K562 (cell line): ENCODE measurements around the gene PHYHD1. TPM values are rescaled to one million over a fixed set of nuclear protein-coding genes. Genes with fewer than 3 reads are reported as not detected.

Experiments
- ATF6 ChIP-seq: sonication (generic); formaldehyde crosslinking; IDR thresholded peaks from 2 replicates; pipeline ENCODE4 v1.4.0; 2020; ENCODE audit warnings: mild to moderate bottlenecking, missing genetic modification reagents
- CEBPG ChIP-seq, 3 experiments: fragments of 200-800 bp in 1 of 3; sonication (Bioruptor generic) in 1 of 3; sonication (generic) in 1 of 3; formaldehyde crosslinking in 1 of 3; IDR thresholded peaks in 2 of 3; conservative IDR thresholded peaks in 1 of 3; 2 replicates each; pipeline versions ENCODE4 v1.6.1 to v1.8.0; 2016 to 2022; ENCODE audit warnings: missing compliant biosample characterization in 2 of 3, missing genetic modification characterization in 2 of 3, mild to moderate bottlenecking in 1 of 3, missing genetic modification reagents in 1 of 3
- ESRRA ChIP-seq: fragments of 450-650 bp; IDR thresholded peaks from 2 replicates; pipeline ENCODE4 v1.6.1; 2014; ENCODE audit warnings: low read depth, mild to moderate bottlenecking, moderate library complexity, borderline replicate concordance
- GTF2E2 ChIP-seq: fragments of 200-800 bp; sonication (Bioruptor generic); IDR thresholded peaks from 2 replicates; pipeline ENCODE4 v1.6.1; 2016; ENCODE audit warnings: missing genetic modification characterization, missing compliant biosample characterization
- L3MBTL2 ChIP-seq: fragments of 450-650 bp; IDR thresholded peaks from 2 replicates; pipeline ENCODE4 v1.6.1; 2016; ENCODE audit warnings: mild to moderate bottlenecking, moderate library complexity
- MBD1 ChIP-seq: fragments of 250-450 bp; sonication (Bioruptor Pico); IDR thresholded peaks from 2 replicates; pipeline ENCODE4 v1.8.0; 2022; ENCODE audit warnings: inconsistent platforms
- PHB2 ChIP-seq: fragments of 450-650 bp; IDR thresholded peaks from 2 replicates; pipeline ENCODE4 v1.6.1; 2017; ENCODE audit warnings: low read depth
- RREB1 ChIP-seq: fragments of 250-450 bp; sonication (Bioruptor Pico); IDR thresholded peaks from 2 replicates; pipeline ENCODE4 v1.4.0; 2020
- TBL1XR1 ChIP-seq, 2 experiments: IDR thresholded peaks; 2 replicates each; pipeline ENCODE4 v1.6.1; 2012; ENCODE audit warnings: improper control_type of control experiment in 2 of 2, low read length in 2 of 2, mild to moderate bottlenecking in 1 of 2
- ZNF511 ChIP-seq: sonication (generic); formaldehyde crosslinking; IDR thresholded peaks from 2 replicates; pipeline ENCODE4 v1.8.0; 2022; ENCODE audit warnings: mild to moderate bottlenecking, missing genetic modification reagents
- ZNF551 ChIP-seq: fragments of 250-450 bp; sonication (Bioruptor Pico); IDR thresholded peaks from 2 replicates; pipeline ENCODE4 v1.5.0; 2021; ENCODE audit warnings: mild to moderate bottlenecking, moderate library complexity
- polyA plus RNA-seq, 8 experiments: library from polyadenylated mRNA; depleted of rRNA in 4 of 8; stranded (reverse) in 5 of 8; unstranded in 3 of 8; fragments of >200 nt; fragmentation: Nextera tagmentation in 2 of 8; fragmentation: Illumina TruSeq in 1 of 8; extraction: Ambion mirVana in 2 of 8; extraction: Trizol in 1 of 8; gene quantifications; 2 replicates each; pipeline versions ENCODE4 v1.2.1 to v1.2.3, GENCODE V29; 2011 to 2014; ENCODE audit warnings: inconsistent platforms in 1 of 8, missing spikeins in 1 of 8
- total RNA-seq, 7 experiments: library from RNA; depleted of rRNA in 6 of 7; stranded (reverse); fragments of >200 nt in 6 of 7; fragmentation: Illumina TruSeq in 2 of 7; extraction: Trizol in 2 of 7; gene quantifications; 2 replicates each; pipeline versions ENCODE4 v1.2.1 to v1.2.3, GENCODE V29; 2011 to 2021; ENCODE audit warnings: low replicate concordance in 1 of 7
- TF ChIP-seq, protein P1 (sequence below), 2 experiments: IDR thresholded peaks; 2 replicates each; pipeline ENCODE4 v1.6.1; 2012; ENCODE audit warnings: improper control_type of control experiment in 2 of 2, low read depth in 2 of 2, low read length in 2 of 2, borderline replicate concordance in 1 of 2

Gene PHYHD1
- total and polyA plus RNA-seq, 9 of the 15 experiments (the other 6 are each of a cell fraction or from before 2014, with no cell fraction given) = 0.36 to 1.3 (median 0.80) TPM

- TF ChIP-seq, protein P1, sequence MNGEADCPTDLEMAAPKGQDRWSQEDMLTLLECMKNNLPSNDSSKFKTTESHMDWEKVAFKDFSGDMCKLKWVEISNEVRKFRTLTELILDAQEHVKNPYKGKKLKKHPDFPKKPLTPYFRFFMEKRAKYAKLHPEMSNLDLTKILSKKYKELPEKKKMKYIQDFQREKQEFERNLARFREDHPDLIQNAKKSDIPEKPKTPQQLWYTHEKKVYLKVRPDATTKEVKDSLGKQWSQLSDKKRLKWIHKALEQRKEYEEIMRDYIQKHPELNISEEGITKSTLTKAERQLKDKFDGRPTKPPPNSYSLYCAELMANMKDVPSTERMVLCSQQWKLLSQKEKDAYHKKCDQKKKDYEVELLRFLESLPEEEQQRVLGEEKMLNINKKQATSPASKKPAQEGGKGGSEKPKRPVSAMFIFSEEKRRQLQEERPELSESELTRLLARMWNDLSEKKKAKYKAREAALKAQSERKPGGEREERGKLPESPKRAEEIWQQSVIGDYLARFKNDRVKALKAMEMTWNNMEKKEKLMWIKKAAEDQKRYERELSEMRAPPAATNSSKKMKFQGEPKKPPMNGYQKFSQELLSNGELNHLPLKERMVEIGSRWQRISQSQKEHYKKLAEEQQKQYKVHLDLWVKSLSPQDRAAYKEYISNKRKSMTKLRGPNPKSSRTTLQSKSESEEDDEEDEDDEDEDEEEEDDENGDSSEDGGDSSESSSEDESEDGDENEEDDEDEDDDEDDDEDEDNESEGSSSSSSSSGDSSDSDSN (IDR thresholded peaks at IDR 0.05; ENCODE audit: borderline replicate concordance in 1 of 2, low read depth in 2 of 2, low read length in 2 of 2) = 0 out of 4 replicates have a peak, but pooled peaks of 1 of the 2 experiments have one; percentile 12
- TF ChIP-seq TBL1XR1 (IDR thresholded peaks at IDR 0.05; ENCODE audit: low read length in 2 of 2) (no peak), RREB1 (CRISPR knock-in tag) (no peak), ZNF511 (CRISPR knock-in tag) (no peak), ATF6 (CRISPR knock-in tag) (no peak), ZNF551 (CRISPR knock-in tag) (no peak), CEBPG (CRISPR knock-in tag; IDR thresholded peaks at IDR 0.05) (no peak), CEBPG (tag; conservative IDR thresholded peaks at IDR 0.05 in 1 of 2, IDR thresholded peaks at IDR 0.05 in 1 of 2) (no peak), PHB2 (no peak), ESRRA (no peak), L3MBTL2 (peak; percentile 2; the same call in 1 of the 2 replicates), GTF2E2 (tag) (no peak), MBD1 (no peak)
Observed at GRCh38 chr9:128947277-128947526, 26.4 kb downstream of the PHYHD1 start (continued).
